HPDE6-E6E7 (cell line): ENCODE data around the gene DNAJC7.
"Not testable (repeated sequence)": the region's sequence is repeated elsewhere in the genome, so short reads cannot be mapped to it uniquely, and the experiment has no call there.

ENCODE experiments used
- DNase-seq: peaks from one replicate; pipeline ENCODE4 v3.0.0; 2011; ENCODE audit warnings: missing footprints; ENCODE audit errors: extremely low spot score

Gene DNAJC7

DNA sequence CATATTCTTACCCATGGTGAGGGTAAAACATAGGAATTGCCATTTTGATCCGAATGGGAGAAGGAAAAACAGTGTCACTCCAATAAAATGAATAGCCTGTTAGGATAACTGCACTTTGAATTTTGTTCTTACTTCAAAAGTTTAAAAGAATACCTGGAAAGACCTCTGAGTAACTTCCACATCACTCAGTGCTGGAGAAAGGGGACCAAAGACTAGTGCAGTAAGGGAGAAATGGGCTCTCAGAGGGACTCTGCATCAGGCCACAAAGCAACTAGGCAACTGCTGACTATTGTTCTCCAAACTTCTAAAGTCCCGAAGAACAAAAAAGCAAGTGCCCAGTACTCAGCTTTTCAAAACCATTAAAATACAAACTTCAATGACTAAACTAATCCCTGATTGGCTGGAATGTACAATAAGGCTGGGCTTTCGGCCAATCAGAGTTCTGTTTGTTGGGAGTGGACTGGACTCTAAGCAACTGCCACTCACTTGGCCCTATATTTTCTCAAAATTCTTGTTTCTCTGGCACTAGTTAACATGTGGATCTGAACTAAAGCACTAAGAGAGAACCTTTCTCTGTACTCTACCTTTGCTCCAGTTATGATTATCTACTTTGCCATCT lies 6.2 kb downstream of the DNAJC7 start:
- DNase-seq, result peak; percentile 46

GRCh38 chr17:42010266-42010680 lies 7.0 kb downstream of the DNAJC7 start:
- DNase-seq, result not testable (repeated sequence)

- DNase-seq, result no peak
These were observed 8.1 kb downstream of the DNAJC7 start for GRCh38 chr17:42009170-42009569.

- no peak for DNase-seq
These were observed 12.1 kb downstream of the DNAJC7 start for GRCh38 chr17:42005166-42005565.

DNA sequence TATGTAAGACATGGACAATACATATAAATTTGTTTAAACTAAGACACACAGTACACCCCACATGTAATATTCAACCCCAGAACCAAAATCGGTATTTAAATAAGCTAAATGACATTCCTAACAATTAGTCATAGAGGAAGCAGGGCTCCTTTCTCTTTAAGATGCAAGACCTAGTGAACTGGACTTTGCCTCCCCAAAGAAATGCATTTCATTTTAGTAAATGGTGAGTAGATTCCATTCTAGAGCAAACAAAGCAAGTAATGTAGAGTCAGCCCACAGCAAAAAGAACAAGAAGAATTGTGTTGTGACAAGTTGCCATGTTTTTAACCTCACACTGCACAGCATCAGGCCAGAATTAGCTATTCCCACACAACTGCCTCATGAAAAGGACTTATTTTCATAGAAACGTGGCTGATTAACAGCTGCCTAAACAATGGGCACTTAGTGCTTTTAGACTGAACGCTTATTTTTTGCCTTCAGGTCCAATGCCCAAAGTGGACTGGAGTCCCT lies 14.4 kb downstream of the DNAJC7 start:
- no peak for DNase-seq

DNA sequence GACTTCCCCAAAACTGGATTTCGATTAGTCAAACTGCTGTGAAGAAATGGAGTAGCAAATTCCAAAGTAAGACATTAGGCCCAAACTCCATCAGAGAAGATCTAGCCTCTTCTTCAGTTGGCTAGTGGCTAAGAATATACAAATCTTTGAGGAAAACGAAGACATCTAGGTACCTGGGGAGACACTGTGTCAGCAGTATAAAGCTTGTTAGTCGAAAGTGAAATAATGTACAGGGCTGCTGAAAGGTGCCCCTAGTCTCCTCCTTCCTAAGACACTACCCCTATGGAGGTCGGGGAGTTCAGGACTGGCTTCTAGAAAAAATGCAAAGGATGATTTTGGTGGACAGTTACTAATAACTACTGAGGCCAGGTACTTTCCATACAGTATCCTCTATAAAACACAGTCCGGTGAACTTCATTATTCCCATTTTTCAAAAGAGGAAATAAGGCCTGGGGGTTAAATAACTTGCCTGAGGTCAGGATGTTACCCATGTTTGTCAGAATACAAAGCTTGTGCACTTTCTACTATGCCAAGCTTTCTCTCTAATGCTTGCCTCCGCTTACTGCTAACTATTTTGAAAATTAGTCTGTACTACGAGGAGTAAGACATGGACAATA lies 15.0 kb downstream of the DNAJC7 start:
- no peak for DNase-seq

- DNase-seq, result no peak
These were observed 15.5 kb downstream of the DNAJC7 start for GRCh38 chr17:42001729-42002128.

GRCh38 chr17:42000413-42001133 lies 16.7 kb downstream of the DNAJC7 start:
- DNase-seq, result no peak

DNA sequence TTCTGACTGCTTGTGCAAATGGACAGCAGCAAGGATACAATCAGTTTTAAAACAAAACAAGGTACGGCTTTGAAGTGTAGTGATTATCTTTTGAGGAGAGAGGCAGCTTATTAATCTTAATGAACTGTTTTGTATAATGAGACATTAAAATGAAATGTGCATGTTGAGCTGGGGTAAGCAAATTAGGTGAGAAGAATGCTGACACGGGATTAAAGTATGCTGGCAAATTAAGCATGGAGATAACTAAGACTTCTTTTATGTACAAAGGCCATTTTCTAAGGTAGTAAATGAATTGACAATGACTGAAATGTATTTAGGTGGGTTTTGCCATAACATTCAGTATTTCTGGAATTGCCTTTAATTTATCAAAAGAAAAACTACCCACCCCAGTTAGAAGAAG lies 18.7 kb downstream of the DNAJC7 start:
- no peak for DNase-seq

DNA sequence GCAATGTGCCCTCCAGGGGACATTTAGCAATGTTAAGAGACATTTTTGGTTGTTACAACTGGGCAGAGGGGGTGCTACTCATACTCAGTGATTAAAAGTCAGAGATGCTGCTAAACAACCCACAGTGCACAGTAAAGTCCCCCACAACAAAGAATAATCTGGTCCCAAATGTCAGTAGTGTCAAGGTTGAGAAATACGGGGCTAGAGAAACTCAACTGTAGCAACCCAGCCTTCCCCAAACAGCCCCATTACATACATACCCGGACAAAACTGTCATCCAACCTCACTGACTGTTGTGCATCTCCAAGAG lies 20.4 kb downstream of the DNAJC7 start:
- no peak for DNase-seq

GRCh38 chr17:41992576-41992975 lies 24.7 kb downstream of the DNAJC7 start:
- no peak for DNase-seq

GRCh38 chr17:41989702-41990419 lies 27.4 kb downstream of the DNAJC7 start:
- DNase-seq, result no peak

DNA sequence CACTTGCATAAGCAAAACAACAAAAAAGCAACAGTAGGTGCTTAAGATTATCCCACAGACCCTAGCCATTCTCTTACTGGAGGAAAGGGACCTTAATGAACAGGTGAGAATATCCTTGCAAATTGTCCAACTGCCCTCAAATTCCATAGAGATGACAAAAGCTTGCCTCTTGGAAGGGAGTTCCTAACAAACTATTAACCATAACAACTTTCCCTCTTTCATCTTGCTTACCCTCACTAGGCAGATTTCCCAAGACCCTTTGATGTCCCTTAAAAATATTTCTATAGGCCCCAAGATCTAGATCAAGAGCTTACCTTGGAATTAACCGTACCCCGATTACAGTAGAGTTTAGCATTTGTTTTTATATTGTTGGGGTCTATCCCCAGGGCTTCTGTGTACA lies 28.8 kb downstream of the DNAJC7 start:
- DNase-seq, result no peak

- no peak for DNase-seq
These were observed 29.6 kb downstream of the DNAJC7 start for GRCh38 chr17:41987642-41988041.

- no peak for DNase-seq
These were observed 30.6 kb downstream of the DNAJC7 start for GRCh38 chr17:41986634-41987033.

- DNase-seq, result no peak
These were observed 31.3 kb downstream of the DNAJC7 start for GRCh38 chr17:41985919-41986318.

GRCh38 chr17:41984454-41984853 lies 32.8 kb downstream of the DNAJC7 start:
- no peak for DNase-seq

DNA sequence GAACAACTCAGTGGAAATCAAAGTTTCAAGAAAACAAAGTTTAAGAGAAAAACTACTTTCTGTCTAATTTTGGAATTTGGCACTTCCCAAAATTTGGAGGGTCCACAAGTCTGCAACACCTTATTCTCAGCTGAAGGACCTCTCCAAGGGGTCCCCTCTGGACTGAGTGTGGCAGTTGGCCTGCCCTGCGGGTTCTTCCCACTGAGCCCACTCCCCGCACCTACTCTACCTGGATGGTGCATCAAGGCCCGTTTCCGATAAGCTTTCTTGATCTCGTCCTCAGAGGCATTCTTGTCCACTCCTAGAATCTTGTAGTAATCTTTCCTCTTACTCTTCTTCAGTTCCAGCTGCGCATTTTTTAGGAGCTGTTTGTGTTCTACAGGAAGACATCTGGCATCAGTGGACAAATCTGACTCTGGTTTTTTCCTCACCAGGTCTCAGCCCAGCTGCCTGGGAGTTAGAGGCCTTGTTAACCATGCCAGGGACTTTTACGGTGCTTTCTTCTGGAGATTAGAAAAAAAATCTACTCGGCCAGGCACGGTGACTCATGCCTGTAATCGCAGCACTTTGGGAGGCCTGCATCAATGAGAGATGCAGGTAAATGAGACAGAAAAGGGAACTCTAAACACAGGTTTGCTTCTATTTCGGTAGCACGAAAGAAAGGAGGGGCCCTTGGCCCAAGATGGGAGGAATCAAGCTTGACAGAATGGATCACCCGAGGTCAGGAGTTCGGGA lies 35.0 kb downstream of the DNAJC7 start:
- no peak for DNase-seq

GRCh38 chr17:41977991-41978390 lies 39.2 kb downstream of the DNAJC7 start:
- DNase-seq, result no peak

- DNase-seq, result no peak
These were observed 41.0 kb downstream of the DNAJC7 start for GRCh38 chr17:41976142-41976768.
